Right lobe of liver (tissue), 4 donors: ENCODE results near the gene MAPKAP1.

Experiments
- POLR2A ChIP-seq: fragments of 450-650 bp; IDR thresholded peaks from one replicate; pipeline ENCODE4 v1.6.1; 2017; ENCODE audit warnings: antibody characterized with exemption, mild to moderate bottlenecking
- TF ChIP-seq, protein P1 (sequence below), 4 donors: fragments of 200-600 bp in 3 of 4; fragments of 450-650 bp in 1 of 4; IDR thresholded peaks; one replicate each; pipeline versions ENCODE4 v1.5.1 to v1.8.0; 2016 to 2022; ENCODE audit warnings: antibody characterized with exemption in 4 of 4, mild to moderate bottlenecking in 2 of 4
- donor health status: DM: no; HTN: no; CAD: no.
- donor health status: DM: no; HTN: no; CAD: no.
- donor health status: DM: no; HTN: yes; CAD: no.

DNA sequence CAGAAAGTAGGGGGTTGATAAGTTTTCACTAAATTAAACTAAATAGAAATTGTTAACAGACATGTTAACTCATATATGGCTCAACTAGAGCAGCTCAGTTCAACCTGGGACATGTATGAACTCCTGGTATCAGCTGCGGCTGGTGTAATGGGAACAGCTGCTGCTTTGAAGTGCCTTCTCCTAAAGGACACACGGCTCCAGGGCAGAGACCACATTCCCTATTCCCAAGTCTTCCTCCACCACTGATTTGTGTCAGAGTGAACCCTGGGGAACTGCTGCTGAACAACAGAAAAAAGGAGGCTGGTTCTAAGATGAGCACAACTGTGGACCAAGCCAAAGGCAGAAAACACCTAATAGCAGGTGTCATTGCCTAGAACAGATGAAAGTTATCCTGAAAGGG, 71.1 kb downstream of the MAPKAP1 start:
- TF ChIP-seq, protein P1, sequence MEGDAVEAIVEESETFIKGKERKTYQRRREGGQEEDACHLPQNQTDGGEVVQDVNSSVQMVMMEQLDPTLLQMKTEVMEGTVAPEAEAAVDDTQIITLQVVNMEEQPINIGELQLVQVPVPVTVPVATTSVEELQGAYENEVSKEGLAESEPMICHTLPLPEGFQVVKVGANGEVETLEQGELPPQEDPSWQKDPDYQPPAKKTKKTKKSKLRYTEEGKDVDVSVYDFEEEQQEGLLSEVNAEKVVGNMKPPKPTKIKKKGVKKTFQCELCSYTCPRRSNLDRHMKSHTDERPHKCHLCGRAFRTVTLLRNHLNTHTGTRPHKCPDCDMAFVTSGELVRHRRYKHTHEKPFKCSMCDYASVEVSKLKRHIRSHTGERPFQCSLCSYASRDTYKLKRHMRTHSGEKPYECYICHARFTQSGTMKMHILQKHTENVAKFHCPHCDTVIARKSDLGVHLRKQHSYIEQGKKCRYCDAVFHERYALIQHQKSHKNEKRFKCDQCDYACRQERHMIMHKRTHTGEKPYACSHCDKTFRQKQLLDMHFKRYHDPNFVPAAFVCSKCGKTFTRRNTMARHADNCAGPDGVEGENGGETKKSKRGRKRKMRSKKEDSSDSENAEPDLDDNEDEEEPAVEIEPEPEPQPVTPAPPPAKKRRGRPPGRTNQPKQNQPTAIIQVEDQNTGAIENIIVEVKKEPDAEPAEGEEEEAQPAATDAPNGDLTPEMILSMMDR (IDR thresholded peaks at IDR 0.05): no peak
- no peak for TF ChIP-seq POLR2A
